HG03469 (cell line): ENCODE measurements around the gene TWSG1.
"Not testable (repeated sequence)": the region's sequence is repeated elsewhere in the genome, so short reads cannot be mapped to it uniquely, and the experiment has no call there.

ENCODE experiments used
- ATAC-seq: cut with Tn5 transposase; IDR thresholded peaks from one replicate; pipeline ENCODE4 v1.9.1; 2021; ENCODE audit warnings: mild to moderate bottlenecking, moderate library complexity, moderate number of reproducible peaks; ENCODE audit not compliant: unreplicated experiment

TWSG1 gene

DNA sequence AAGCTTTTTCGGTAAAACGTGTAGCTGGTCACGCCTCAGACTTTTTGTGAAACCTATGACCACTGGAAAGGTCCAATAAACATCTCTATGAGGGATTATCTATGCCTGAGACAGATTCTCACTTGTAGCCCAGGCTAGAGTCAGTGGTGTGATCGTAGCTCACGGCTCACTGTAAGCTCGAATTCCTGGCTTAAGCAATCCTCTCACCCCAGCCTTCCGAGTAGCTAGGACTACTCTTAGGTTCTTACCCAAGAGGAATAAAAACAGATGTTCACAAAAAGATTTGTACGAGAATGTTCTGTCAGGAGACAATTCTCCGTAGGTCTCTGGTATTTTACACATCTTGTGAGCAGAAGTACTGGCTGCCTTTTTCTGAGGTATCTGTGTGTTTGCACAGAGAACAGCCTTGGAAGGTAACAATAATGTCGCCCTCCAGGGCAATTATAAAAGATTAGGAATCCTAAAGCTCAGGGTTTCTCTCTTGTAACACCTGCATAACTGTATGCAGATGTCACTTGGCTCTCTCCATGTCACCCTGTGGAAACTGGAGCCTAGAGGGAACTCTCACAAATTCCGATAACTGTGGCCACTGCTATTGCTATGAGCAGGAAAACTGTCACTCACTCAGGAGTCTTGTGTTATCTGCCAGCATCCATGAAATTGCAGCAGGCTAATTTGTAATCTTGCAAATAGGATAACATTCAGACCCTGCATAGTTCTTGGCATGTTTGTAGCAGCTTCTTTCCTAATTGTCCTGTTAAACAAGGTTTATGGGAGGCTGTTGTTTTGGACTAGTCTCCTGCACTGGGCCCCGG, 115.2 kb downstream of the TWSG1 start:
- ATAC-seq = no peak

DNA sequence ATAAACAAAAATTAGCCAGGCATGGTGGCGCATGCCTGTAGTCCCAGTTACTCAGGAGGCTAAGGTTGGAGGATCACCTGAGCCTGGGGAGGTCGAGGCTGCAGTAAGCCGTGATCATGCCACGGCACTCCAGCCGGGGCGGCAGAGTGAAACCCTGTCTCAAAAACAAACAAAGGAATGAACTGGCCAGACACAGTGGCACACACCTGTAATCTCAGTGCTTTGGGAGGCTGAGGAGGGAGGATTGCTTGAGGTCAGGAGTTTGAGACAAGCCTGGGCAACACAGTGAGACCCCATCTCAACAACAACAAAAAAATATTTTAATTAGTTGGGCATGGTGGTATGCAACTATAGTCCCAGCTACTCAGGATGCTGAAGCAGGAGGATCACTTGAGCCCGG, 116.3 kb downstream of the TWSG1 start:
- not testable (repeated sequence) for ATAC-seq
